Suprapubic skin (tissue), 3 donors: Measurements from ENCODE around the gene SEPTIN11.

Experiments
- POLR2AphosphoS5 ChIP-seq, 3 donors: sonication (generic); formaldehyde crosslinking; IDR thresholded peaks; one replicate each; pipeline ENCODE4 v1.6.1; 2017; ENCODE audit warnings: antibody characterized with exemption in 3 of 3
- TF ChIP-seq, protein P1 (sequence below), 2 donors: fragments of 200-600 bp in 1 of 2; fragments of 450-650 bp in 1 of 2; sonication (generic) in 1 of 2; IDR thresholded peaks; one replicate each; pipeline ENCODE4 v1.5.1; 2016 to 2019; ENCODE audit warnings: antibody characterized with exemption in 2 of 2, mild to moderate bottlenecking in 1 of 2, moderate library complexity in 1 of 2

DNA sequence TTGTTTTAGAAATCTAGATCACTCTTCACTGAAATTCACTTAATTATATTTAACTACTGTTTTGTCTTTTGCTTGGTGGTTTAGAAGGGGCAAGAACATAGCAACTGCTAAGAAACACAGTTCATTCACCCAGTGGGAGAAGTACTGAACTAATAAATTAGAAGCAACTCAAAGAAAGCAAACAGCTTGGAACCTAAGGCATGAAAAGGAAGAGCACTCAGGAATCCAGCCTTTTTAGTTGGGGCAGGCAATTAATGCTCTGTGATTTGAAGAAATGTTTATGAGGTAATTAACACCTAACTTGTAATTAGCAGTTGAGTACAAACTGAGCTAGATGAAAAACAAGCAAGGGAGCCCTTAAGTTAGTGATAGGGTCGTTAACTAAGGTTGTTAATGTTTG is 22.8 kb downstream of the SEPTIN11 start:
- TF ChIP-seq, protein P1, sequence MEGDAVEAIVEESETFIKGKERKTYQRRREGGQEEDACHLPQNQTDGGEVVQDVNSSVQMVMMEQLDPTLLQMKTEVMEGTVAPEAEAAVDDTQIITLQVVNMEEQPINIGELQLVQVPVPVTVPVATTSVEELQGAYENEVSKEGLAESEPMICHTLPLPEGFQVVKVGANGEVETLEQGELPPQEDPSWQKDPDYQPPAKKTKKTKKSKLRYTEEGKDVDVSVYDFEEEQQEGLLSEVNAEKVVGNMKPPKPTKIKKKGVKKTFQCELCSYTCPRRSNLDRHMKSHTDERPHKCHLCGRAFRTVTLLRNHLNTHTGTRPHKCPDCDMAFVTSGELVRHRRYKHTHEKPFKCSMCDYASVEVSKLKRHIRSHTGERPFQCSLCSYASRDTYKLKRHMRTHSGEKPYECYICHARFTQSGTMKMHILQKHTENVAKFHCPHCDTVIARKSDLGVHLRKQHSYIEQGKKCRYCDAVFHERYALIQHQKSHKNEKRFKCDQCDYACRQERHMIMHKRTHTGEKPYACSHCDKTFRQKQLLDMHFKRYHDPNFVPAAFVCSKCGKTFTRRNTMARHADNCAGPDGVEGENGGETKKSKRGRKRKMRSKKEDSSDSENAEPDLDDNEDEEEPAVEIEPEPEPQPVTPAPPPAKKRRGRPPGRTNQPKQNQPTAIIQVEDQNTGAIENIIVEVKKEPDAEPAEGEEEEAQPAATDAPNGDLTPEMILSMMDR (IDR thresholded peaks at IDR 0.05), result no peak
- no peak for TF ChIP-seq POLR2AphosphoS5 (IDR thresholded peaks at IDR 0.05)
